ENCODE data around the gene NDUFS1.
"Not testable (repeated sequence)": the region's sequence is repeated elsewhere in the genome, so short reads cannot be mapped to it uniquely, and the experiment has no call there.

Gene NDUFS1

GRCh38 chr2:206159346-206160124, at the start of gene NDUFS1, which contains the start of gene EEF1B2:
Gene NDUFS1, minus strand, starts transcription at chr2:206159444. Its CDS starts 5,766 bp downstream, at chr2:206153678.
Gene EEF1B2, plus strand, starts transcription at chr2:206159895. Its CDS starts 85 bp downstream, at chr2:206159980.
- DNase-seq: peak; percentile 94 to 97

GRCh38 chr2:206208900-206209299, 49.7 kb upstream of the NDUFS1 start:
- no peak for DNase-seq

- DNase-seq: not testable (repeated sequence)
Measured at GRCh38 chr2:206207316-206207715, 48.1 kb upstream of the NDUFS1 start.

GRCh38 chr2:206204710-206205109, 45.5 kb upstream of the NDUFS1 start:
- no peak for DNase-seq

- DNase-seq: no peak
Measured at GRCh38 chr2:206203331-206203730, 44.1 kb upstream of the NDUFS1 start.

GRCh38 chr2:206202446-206202845, 43.2 kb upstream of the NDUFS1 start:
- no peak for DNase-seq

GRCh38 chr2:206201075-206201848, 42.0 kb upstream of the NDUFS1 start:
- no peak for DNase-seq

GRCh38 chr2:206198677-206199076, 39.4 kb upstream of the NDUFS1 start:
- DNase-seq: no peak

- no peak for DNase-seq
Measured at GRCh38 chr2:206193671-206194357, 34.6 kb upstream of the NDUFS1 start.

GRCh38 chr2:206192157-206192556, 32.9 kb upstream of the NDUFS1 start:
- DNase-seq: no peak

- DNase-seq: no peak
Measured at GRCh38 chr2:206190689-206191088, 31.4 kb upstream of the NDUFS1 start.

GRCh38 chr2:206190111-206190510, 30.9 kb upstream of the NDUFS1 start:
- no peak for DNase-seq

GRCh38 chr2:206189691-206190090, 30.4 kb upstream of the NDUFS1 start:
- DNase-seq: no peak

- not testable (repeated sequence) for DNase-seq
Measured at GRCh38 chr2:206181526-206181925, 22.3 kb upstream of the NDUFS1 start.

- DNase-seq: no peak
Measured at GRCh38 chr2:206176901-206177300, 17.7 kb upstream of the NDUFS1 start.

GRCh38 chr2:206176121-206176520, 16.9 kb upstream of the NDUFS1 start:
- no peak for DNase-seq

GRCh38 chr2:206173147-206173546, 13.9 kb upstream of the NDUFS1 start:
- DNase-seq: no peak

GRCh38 chr2:206171624-206172397, 12.6 kb upstream of the NDUFS1 start:
- not testable (repeated sequence) for DNase-seq

GRCh38 chr2:206168230-206168629, 9.0 kb upstream of the NDUFS1 start:
- DNase-seq: not testable (repeated sequence)

- no peak for DNase-seq
Measured at GRCh38 chr2:206164261-206164862, 5.1 kb upstream of the NDUFS1 start.

- DNase-seq: no peak
Measured at GRCh38 chr2:206163251-206163880, 4.1 kb upstream of the NDUFS1 start.

GRCh38 chr2:206162401-206162800, 3.2 kb upstream of the NDUFS1 start:
- not testable (repeated sequence) for DNase-seq
